Epithelial cell of esophagus (primary cell): ENCODE measurements around the gene DPP6.

Experiments used
- DNase-seq: peaks from one replicate; pipeline ENCODE4 v3.0.0; 2010; ENCODE audit warnings: low read depth
- H3K4me3 ChIP-seq: 2 replicates; pipeline ENCODE4 v1.5.1; 2011; ENCODE audit warnings: mild to moderate bottlenecking, low read length, control low read depth
- CTCF ChIP-seq: IDR thresholded peaks from 2 replicates; pipeline ENCODE4 v1.5.1; 2011; ENCODE audit warnings: low read depth, mild to moderate bottlenecking, low read length, control low read depth, inconsistent platforms; ENCODE audit not compliant: insufficient read depth; ENCODE audit errors: missing control alignments

Gene DPP6

DNA sequence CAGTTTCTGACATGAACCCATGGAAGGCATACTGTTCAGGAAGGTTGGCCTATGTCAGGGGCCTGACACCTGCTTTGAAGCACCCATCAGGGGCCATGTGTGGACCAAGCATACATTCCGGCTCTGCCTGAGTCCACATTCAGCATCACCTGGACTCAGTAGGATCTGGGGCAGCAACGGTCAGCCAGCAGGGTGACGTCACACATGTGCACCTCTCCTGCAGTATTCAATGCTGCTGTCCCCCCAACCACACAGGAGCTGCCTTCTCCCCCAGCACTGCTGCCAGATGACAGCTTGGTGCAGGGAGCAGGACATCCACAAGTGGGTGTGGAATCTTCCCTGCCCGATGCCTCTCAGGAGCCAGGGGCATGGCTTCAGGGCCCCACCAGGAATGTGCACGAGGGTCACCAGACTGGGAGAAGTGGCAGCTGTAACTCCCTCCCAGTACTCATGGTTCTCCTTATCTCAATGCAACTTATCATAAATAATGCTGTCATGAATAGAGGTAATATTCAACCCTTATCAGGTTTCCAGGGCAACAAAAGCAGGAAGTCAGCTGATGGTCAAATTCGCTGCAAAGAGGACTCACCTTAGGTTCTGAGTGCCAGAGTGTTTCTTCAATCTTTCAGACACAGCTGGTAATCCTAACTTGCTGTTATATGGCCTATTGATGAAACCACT, 657.8 kb downstream of the DPP6 start:
- no peak overlapping the region for H3K4me3 ChIP-seq
- DNase-seq = no peak
- no peak for TF ChIP-seq CTCF

- DNase-seq = no peak
- no peak for TF ChIP-seq CTCF
- H3K4me3 ChIP-seq = no peak overlapping the region
These were observed 667.8 kb downstream of the DPP6 start for GRCh38 chr7:154720016-154720415.

GRCh38 chr7:154721086-154721485, 668.9 kb downstream of the DPP6 start:
- no peak for TF ChIP-seq CTCF
- no peak overlapping the region for H3K4me3 ChIP-seq
- no peak for DNase-seq

GRCh38 chr7:154726368-154726767, 674.2 kb downstream of the DPP6 start:
- DNase-seq = no peak
- TF ChIP-seq CTCF = no peak
- H3K4me3 ChIP-seq = no peak overlapping the region

DNA sequence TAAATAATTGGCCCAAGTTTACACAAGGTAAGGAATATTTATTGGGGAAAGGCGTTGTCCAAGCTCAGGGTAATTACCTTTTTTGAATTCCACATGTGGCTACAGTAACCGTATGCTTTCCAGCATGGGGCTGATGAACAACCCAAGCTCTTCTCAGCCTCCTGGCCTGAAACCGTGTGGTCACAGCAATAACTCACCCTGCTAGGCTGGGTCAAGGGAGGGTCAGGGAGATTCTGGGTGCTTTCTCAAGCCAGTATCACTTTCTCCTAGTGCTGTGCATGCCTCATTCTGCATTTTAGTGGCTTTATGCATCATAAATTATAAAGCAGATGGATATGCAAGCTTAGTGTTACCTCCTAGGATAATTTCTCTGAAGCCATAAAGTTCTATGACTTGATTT, 676.9 kb downstream of the DPP6 start:
- DNase-seq = no peak
- H3K4me3 ChIP-seq = no peak overlapping the region
- no peak for TF ChIP-seq CTCF

DNA sequence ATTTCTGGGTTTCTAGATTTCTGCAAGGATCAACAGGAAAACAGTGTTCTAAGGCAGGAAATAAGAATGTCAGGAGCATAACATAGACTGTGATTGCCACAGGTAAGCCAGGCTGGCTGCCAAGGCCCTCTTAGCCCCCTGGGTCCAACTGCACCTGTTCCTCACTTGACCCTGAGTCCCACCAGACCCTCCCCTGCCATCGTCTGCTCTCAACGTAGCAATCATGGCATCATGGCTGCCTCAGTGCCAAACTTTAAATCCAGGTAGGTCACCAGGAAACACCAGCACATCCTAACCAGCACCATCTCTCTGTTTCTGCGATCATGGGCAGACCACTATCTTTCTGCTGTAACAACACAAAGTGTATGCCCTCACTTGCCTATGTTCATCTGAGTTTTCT, 683.6 kb downstream of the DPP6 start:
- no peak overlapping the region for H3K4me3 ChIP-seq
- no peak for DNase-seq
- no peak for TF ChIP-seq CTCF

DNA sequence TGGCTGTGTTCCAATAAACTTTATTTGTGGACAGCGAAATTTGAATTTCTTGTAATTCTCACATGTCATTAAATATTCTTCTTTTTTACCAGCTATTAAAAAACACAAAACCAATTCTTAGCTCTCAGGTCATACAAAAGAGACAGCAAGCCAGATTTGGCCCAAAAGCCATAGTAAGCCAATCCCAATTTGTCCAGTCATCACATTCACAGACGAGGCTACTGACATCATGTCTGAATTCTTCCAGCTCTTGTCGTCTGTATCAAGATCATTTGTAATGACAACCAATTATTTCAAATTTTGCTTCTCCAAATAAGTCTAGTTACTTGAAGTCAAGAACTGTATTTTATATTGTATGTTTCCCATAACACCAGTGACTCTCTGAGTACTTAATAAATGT, 684.2 kb downstream of the DPP6 start:
- DNase-seq = no peak
- H3K4me3 ChIP-seq = no peak overlapping the region
- no peak for TF ChIP-seq CTCF
